Stimulated activated CD4-positive, alpha-beta T cell treated with anti-CD3 and anti-CD28 coated beads, Interleukin-1b, Interleukin-23, amount 100 ng/mL, for 24 hours (primary cell): ENCODE measurements around the gene FASTKD3.
A peak's percentile ranks its signal among the peaks of the same experiment; 100 is the strongest.
"Not testable (repeated sequence)": the region's sequence is repeated elsewhere in the genome, so short reads cannot be mapped to it uniquely, and the experiment has no call there.

Source experiments
- DNase-seq, 4 experiments: peaks; one replicate each; pipeline ENCODE4 v3.0.0-alpha.2; 2020; ENCODE audit warnings: low read depth in 4 of 4, low spot score in 1 of 4

Gene FASTKD3

GRCh38 chr5:7868773-7869473, at the start of gene FASTKD3, which contains the start of gene MTRR:
FASTKD3 (minus strand) TSS chr5:7869031; CDS start chr5:7868083, 948 bp downstream.
MTRR (plus strand) TSS chr5:7869148; CDS start chr5:7870795, 1,647 bp downstream.
- peak; percentile 67 to 84 (median 78) for DNase-seq

GRCh38 chr5:7917130-7918123, 48.6 kb upstream of the FASTKD3 start:
- DNase-seq, result no peak

GRCh38 chr5:7916171-7916804, 47.5 kb upstream of the FASTKD3 start:
- no peak for DNase-seq

GRCh38 chr5:7911429-7911771, 42.6 kb upstream of the FASTKD3 start:
- DNase-seq, result not testable (repeated sequence)

- no peak for DNase-seq
Observed at GRCh38 chr5:7910738-7911428, 42.1 kb upstream of the FASTKD3 start.

- DNase-seq, result no peak
Observed at GRCh38 chr5:7908317-7908716, 39.5 kb upstream of the FASTKD3 start.

GRCh38 chr5:7907612-7908011, 38.8 kb upstream of the FASTKD3 start:
- no peak for DNase-seq

GRCh38 chr5:7904170-7904569, 35.3 kb upstream of the FASTKD3 start:
- no peak for DNase-seq

GRCh38 chr5:7902666-7903625, 34.1 kb upstream of the FASTKD3 start:
- no peak for DNase-seq

- DNase-seq, result no peak
Observed at GRCh38 chr5:7902201-7902600, 33.4 kb upstream of the FASTKD3 start.

GRCh38 chr5:7897014-7897600, 28.3 kb upstream of the FASTKD3 start:
- DNase-seq, result no peak

GRCh38 chr5:7894860-7895259, 26.0 kb upstream of the FASTKD3 start:
- no peak for DNase-seq

- DNase-seq, result no peak
Observed at GRCh38 chr5:7894439-7894838, 25.6 kb upstream of the FASTKD3 start.

- DNase-seq, result no peak
Observed at GRCh38 chr5:7888901-7889300, 20.1 kb upstream of the FASTKD3 start.

GRCh38 chr5:7886849-7887475, 18.1 kb upstream of the FASTKD3 start:
- no peak for DNase-seq

- DNase-seq, result no peak
Observed at GRCh38 chr5:7884491-7885267, 15.8 kb upstream of the FASTKD3 start.

- DNase-seq, result no peak
Observed at GRCh38 chr5:7882926-7883325, 14.1 kb upstream of the FASTKD3 start.

GRCh38 chr5:7881816-7882215, 13.0 kb upstream of the FASTKD3 start:
- no peak for DNase-seq
